Measurements from ENCODE around the gene ROR1. TPM values are rescaled to one million over a fixed set of nuclear protein-coding genes. Genes with fewer than 3 reads are reported as not detected.
A peak's percentile ranks its signal among the peaks of the same experiment; 100 is the strongest.

ROR1 gene
- total and polyA plus RNA-seq, 2 donors (not counting 1 experiment from before 2014, with no cell fraction given), result 0.46 to 16.0 TPM

GRCh38 chr1:63888984-63889383 lies 115.2 kb downstream of the ROR1 start:
- peaks cover 2% of the 10 kb centered on the region for H3K9me3 Mint-ChIP-seq (ENCODE audit: insufficient read depth)
- TF ChIP-seq EZH2 (IDR thresholded peaks at IDR 0.05; ENCODE audit: borderline replicate concordance, insufficient read depth, low read depth, low read length, poor library complexity, severe bottlenecking), result no peak
- 100% methylated on average over 1 of the region's 1 CpG for WGBS (ENCODE audit: insufficient coverage)

GRCh38 chr1:63890468-63890867 lies 116.7 kb downstream of the ROR1 start:
- Histone ChIP-seq H3K27ac (ENCODE audit: low read length in 2 of 2) (no peak overlapping the region), H3K36me3 (replicated peaks in 1 of 2; ENCODE audit: control extremely low read depth in 1 of 2, control insufficient read depth in 1 of 2, extremely low read depth in 1 of 2, insufficient read depth in 2 of 2, low read length in 1 of 2) (no peaks in the 10 kb centered on the region), H3K9ac (ENCODE audit: low read length) (no peak overlapping the region), H3K27me3 (replicated peaks in 1 of 4; ENCODE audit: control extremely low read depth in 1 of 4, control insufficient read depth in 3 of 4, insufficient read depth in 4 of 4, low read length in 3 of 4) (peaks cover 0 to 6% (median 4%) of the 10 kb centered on the region in 4 experiments), H2AFZ (ENCODE audit: insufficient read depth, low read depth, low read length, poor library complexity, severe bottlenecking) (no peak overlapping the region), H4K20me1 (ENCODE audit: control insufficient read depth, insufficient read depth, low read length, poor library complexity, severe bottlenecking) (no peaks in the 10 kb centered on the region), H3K4me2 (replicated peaks; ENCODE audit: low read depth, low read length, poor library complexity, severe bottlenecking) (peak overlapping the region; percentile 60), H3K79me2 (ENCODE audit: control insufficient read depth, insufficient read depth, low read length) (no peaks in the 10 kb centered on the region), H3K4me3 (ENCODE audit: control extremely low read depth in 1 of 5, extremely low read depth in 1 of 5, insufficient read depth in 1 of 5, low read depth in 2 of 5, low read length in 4 of 5) (no peak overlapping the region), H3K4me1 (ENCODE audit: control insufficient read depth in 2 of 2, insufficient read depth in 2 of 2, low read length in 2 of 2) (peaks cover 40 to 58% of the 10 kb centered on the region in 2 donors), H3K9me3 (ENCODE audit: control extremely low read depth in 1 of 3, control insufficient read depth in 2 of 3, insufficient read depth in 1 of 3, low read length in 2 of 3) (peaks cover 0 to 3% (median 0%) of the 10 kb centered on the region in 3 donors)
- intact Hi-C loops (cut with micrococcal nuclease), result loop anchor here (2.0 to 10.0 kb wide), 3 partner anchors 14 to 296 kb away; partner anchors contain the start of genes PGM1 and ROR1
- ATAC-seq (ENCODE audit: low read depth) (no peak), DNase-seq (peak; percentile 37)
- peaks cover 2% of the 10 kb centered on the region for H3K9me3 Mint-ChIP-seq (ENCODE audit: insufficient read depth)
- peaks cover 10% of the 10 kb centered on the region for H3K27me3 Mint-ChIP-seq
- TF ChIP-seq CTCF (IDR thresholded peaks at IDR 0.05) (no peak), EZH2 (IDR thresholded peaks at IDR 0.05; ENCODE audit: borderline replicate concordance, insufficient read depth, low read depth, low read length, poor library complexity, severe bottlenecking) (no peak)
- ChIA-PET CTCF (no interaction called here), POLR2A (interaction anchor here (1.5 kb wide), 2 partner anchors 57 to 62 kb away, joined by 3 to 5 read pairs; no protein-coding TSS in a partner anchor)
- H3K4me1 Mint-ChIP-seq, result peaks cover 55% of the 10 kb centered on the region
- H3K4me3 Mint-ChIP-seq, result peak overlapping the region; percentile 69
- H3K27ac Mint-ChIP-seq, result peak overlapping the region; percentile 94

More at GRCh38 chr1:63888984-63889383, 115.2 kb downstream of the ROR1 start:
- Mint-ChIP-seq H3K4me1 (peaks cover 50% of the 10 kb centered on the region), H3K4me3 (no peak overlapping the region), H3K27me3 (peaks cover 11% of the 10 kb centered on the region), H3K27ac (peak overlapping the region; percentile 28)
- no peaks in the 10 kb centered on the region for H4K20me1 ChIP-seq (ENCODE audit: control insufficient read depth, insufficient read depth, low read length, poor library complexity, severe bottlenecking)
- intact Hi-C loops (cut with micrococcal nuclease), result no loop called here
- H3K4me1 ChIP-seq (ENCODE audit: control insufficient read depth in 2 of 2, insufficient read depth in 2 of 2, low read length in 2 of 2), result peaks cover 40 to 57% of the 10 kb centered on the region in 2 donors
- no peak overlapping the region for H3K4me3 ChIP-seq (ENCODE audit: control extremely low read depth in 1 of 5, extremely low read depth in 1 of 5, insufficient read depth in 1 of 5, low read depth in 2 of 5, low read length in 4 of 5)
- no peak overlapping the region for H3K27ac ChIP-seq (ENCODE audit: low read length in 2 of 2)
- H2AFZ ChIP-seq (ENCODE audit: insufficient read depth, low read depth, low read length, poor library complexity, severe bottlenecking), result no peak overlapping the region
- H3K36me3 ChIP-seq (replicated peaks in 1 of 2; ENCODE audit: control extremely low read depth in 1 of 2, control insufficient read depth in 1 of 2, extremely low read depth in 1 of 2, insufficient read depth in 2 of 2, low read length in 1 of 2), result no peaks in the 10 kb centered on the region
- POLR2A ChIA-PET, result no interaction called here
- H3K9me3 ChIP-seq (ENCODE audit: control extremely low read depth in 1 of 3, control insufficient read depth in 2 of 3, insufficient read depth in 1 of 3, low read length in 2 of 3), result peaks cover 0 to 3% (median 0%) of the 10 kb centered on the region in 3 donors
- peaks cover 0 to 5% (median under 1%) of the 10 kb centered on the region in 4 experiments for H3K27me3 ChIP-seq (replicated peaks in 1 of 4; ENCODE audit: control extremely low read depth in 1 of 4, control insufficient read depth in 3 of 4, insufficient read depth in 4 of 4, low read length in 3 of 4)
- no peak overlapping the region for H3K4me2 ChIP-seq (replicated peaks; ENCODE audit: low read depth, low read length, poor library complexity, severe bottlenecking)
- no peak for ATAC-seq (ENCODE audit: low read depth)
- no peak for DNase-seq
- H3K79me2 ChIP-seq (ENCODE audit: control insufficient read depth, insufficient read depth, low read length), result no peaks in the 10 kb centered on the region
- H3K9ac ChIP-seq (ENCODE audit: low read length), result no peak overlapping the region
- CTCF ChIA-PET, result interaction anchor here (1.0 to 1.3 kb wide), 2 partner anchors 12 to 197 kb away, joined by 3 to 4 read pairs; no protein-coding TSS in a partner anchor
